Activated naive CD4-positive, alpha-beta T cell treated with anti-CD3 and anti-CD28 coated beads, Interleukin-2, amount 50 U/mL, for 24 hours (primary cell): ENCODE measurements around the gene TTC23.

Experiments used
- H3K27ac Mint-ChIP-seq: one replicate; pipeline ENCODE4 v1.8.0; 2021; ENCODE audit warnings: mild to moderate bottlenecking, mixed read lengths
- H3K27me3 Mint-ChIP-seq: one replicate; pipeline ENCODE4 v1.8.0; 2021; ENCODE audit warnings: mixed read lengths
- H3K36me3 Mint-ChIP-seq: one replicate; pipeline ENCODE4 v1.8.0; 2021; ENCODE audit warnings: mixed read lengths
- H3K4me1 Mint-ChIP-seq: one replicate; pipeline ENCODE4 v1.8.0; 2021; ENCODE audit warnings: mixed read lengths
- H3K4me3 Mint-ChIP-seq: one replicate; pipeline ENCODE4 v1.8.0; 2021; ENCODE audit warnings: mild to moderate bottlenecking, mixed read lengths
- H3K9me3 Mint-ChIP-seq: one replicate; pipeline ENCODE4 v1.8.0; 2021; ENCODE audit warnings: mixed read lengths

Gene TTC23, protein sequence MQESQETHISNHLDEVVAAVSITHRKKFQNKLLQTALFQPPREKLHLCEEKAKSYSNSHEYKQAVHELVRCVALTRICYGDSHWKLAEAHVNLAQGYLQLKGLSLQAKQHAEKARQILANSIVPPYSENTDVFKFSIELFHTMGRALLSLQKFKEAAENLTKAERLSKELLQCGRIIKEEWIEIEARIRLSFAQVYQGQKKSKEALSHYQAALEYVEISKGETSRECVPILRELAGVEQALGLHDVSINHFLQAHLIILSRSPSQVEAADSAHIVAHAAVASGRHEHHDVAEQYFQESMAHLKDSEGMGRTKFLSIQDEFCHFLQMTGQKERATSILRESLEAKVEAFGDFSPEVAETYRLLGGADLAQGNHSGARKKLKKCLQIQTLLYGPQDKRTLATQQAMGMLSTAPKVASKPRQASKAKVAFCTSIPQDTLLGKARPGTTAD

DNA sequence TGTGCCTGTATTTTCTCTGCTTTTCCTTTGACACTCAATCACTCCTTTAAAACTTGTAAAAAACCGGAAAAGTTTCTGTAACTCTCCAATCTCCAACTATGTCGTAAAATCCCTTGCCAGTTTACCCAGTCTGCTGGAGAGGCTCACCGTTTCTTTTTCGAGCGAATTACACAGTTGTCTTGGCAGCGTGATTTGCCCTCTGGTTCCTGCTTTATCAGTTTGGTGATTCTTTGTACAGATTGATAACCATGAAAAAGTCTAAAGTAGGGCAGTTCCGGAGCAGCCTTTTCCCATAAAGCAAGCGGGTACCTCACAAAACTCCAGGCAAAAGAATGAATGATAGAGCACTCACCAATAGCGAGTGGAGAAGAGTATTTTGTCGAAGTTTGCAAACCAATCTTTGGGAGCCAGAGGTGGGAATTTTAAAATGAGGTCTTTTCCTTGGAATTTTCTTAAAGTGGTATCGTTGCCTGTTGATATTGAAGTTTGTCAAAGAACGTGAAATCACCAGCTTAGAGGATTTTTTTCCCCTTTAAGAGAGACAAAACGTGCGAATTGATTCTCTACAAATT, at the start of gene TTC23:
Gene TTC23 (minus strand): TSS at position 312 of the 572 bp plus-strand sequence. CDS start 20,869 bp downstream, outside the sequence.
- H3K4me1 Mint-ChIP-seq = peaks cover 26% of the 10 kb centered on the region
- no peaks in the 10 kb centered on the region for H3K36me3 Mint-ChIP-seq
- H3K9me3 Mint-ChIP-seq = peaks cover 5% of the 10 kb centered on the region
- H3K27ac Mint-ChIP-seq = no peak within 1 kb of the TSS
- H3K27me3 Mint-ChIP-seq = no peaks in the 10 kb centered on the region
- peak within 1 kb of the TSS; percentile 93 for H3K4me3 Mint-ChIP-seq

- Mint-ChIP-seq H3K9me3 (peaks cover 9% of the 10 kb centered on the region), H3K27ac (no peak overlapping the region), H3K4me1 (no peaks in the 10 kb centered on the region), H3K27me3 (no peaks in the 10 kb centered on the region), H3K4me3 (no peak overlapping the region), H3K36me3 (peaks cover 24% of the 10 kb centered on the region)
Measured at GRCh38 chr15:99296386-99296785, 47.0 kb upstream of the TTC23 start.

DNA sequence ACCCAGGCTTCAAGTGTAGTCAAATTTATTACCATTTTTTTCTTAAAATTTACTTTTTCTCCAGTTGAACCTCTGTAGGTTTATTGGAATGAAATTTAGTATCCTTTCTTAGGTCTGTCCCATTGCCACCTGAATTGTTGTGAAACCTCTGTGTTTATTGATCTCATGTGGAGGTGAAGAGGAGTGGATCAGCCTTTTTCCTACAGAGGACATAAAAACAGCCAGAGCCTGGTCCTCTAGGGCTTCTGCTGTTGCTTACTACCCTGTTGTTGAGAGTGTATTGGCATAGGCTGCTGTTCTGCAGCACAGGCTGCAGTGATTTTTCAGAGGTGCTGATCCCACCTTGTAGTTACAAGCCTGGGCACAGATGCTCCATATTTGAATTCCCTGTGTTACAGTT, 46.5 kb upstream of the TTC23 start:
- Mint-ChIP-seq H3K4me1 (no peaks in the 10 kb centered on the region), H3K9me3 (peaks cover 9% of the 10 kb centered on the region), H3K27me3 (no peaks in the 10 kb centered on the region), H3K27ac (no peak overlapping the region), H3K4me3 (no peak overlapping the region), H3K36me3 (peaks cover 28% of the 10 kb centered on the region)

DNA sequence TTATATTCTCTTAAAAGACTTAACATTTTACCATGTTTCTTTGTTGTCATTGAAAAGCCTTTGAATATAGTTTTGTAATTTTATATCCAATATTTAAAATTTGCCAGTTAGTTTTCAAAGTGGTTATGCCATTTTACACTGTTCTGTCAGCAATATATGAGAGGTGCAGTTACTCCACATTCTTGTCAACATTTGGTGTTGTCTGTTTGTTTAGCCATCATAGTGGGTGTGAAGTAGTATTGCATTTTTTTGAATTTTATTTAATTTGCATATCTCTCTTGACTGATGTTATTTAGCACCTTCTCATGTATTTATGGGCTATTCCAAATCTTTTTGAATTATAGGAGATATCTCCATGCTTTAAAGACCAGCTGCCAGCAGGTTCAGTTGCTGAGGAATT, 42.3 kb upstream of the TTC23 start:
- Mint-ChIP-seq H3K9me3 (peaks cover 9% of the 10 kb centered on the region), H3K4me1 (no peaks in the 10 kb centered on the region), H3K27ac (no peak overlapping the region), H3K27me3 (no peaks in the 10 kb centered on the region), H3K4me3 (no peak overlapping the region), H3K36me3 (peaks cover 28% of the 10 kb centered on the region)

- Mint-ChIP-seq H3K4me3 (no peak overlapping the region), H3K4me1 (peaks cover 27% of the 10 kb centered on the region), H3K27me3 (no peaks in the 10 kb centered on the region)
Measured at GRCh38 chr15:99283717-99284116, 34.3 kb upstream of the TTC23 start.

GRCh38 chr15:99282586-99282985, 33.2 kb upstream of the TTC23 start:
- H3K27me3 Mint-ChIP-seq = no peaks in the 10 kb centered on the region
- peaks cover 12% of the 10 kb centered on the region for H3K36me3 Mint-ChIP-seq
- H3K9me3 Mint-ChIP-seq = no peaks in the 10 kb centered on the region
- H3K27ac Mint-ChIP-seq = no peak overlapping the region
- H3K4me1 Mint-ChIP-seq = peaks cover 30% of the 10 kb centered on the region
- H3K4me3 Mint-ChIP-seq = no peak overlapping the region

More at GRCh38 chr15:99283717-99284116, 34.3 kb upstream of the TTC23 start:
- Mint-ChIP-seq H3K36me3 (peaks cover 12% of the 10 kb centered on the region), H3K9me3 (no peaks in the 10 kb centered on the region), H3K27ac (no peak overlapping the region)

GRCh38 chr15:99282121-99282520, 32.7 kb upstream of the TTC23 start:
- Mint-ChIP-seq H3K4me1 (peaks cover 35% of the 10 kb centered on the region), H3K27ac (no peak overlapping the region), H3K36me3 (peaks cover 12% of the 10 kb centered on the region), H3K4me3 (no peak overlapping the region), H3K27me3 (no peaks in the 10 kb centered on the region), H3K9me3 (no peaks in the 10 kb centered on the region)

DNA sequence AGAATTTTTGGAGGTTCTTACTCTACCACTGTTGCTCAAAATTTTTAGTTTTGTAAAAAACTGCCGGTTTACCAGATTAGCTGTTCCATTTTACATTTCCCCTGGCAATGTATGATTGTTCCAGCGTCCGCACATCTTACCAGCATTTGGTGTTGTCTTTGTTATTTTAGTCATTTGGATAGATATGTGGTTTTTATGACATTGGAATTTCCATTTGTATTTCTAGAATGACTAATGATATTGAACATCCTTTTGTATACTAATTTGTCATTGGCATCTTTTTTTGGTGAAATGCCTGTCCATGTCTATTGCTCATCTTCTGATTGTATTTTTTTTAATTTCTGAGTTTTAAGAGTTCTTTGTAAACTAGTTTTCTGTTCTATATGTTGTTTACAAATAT, 30.4 kb upstream of the TTC23 start:
- Mint-ChIP-seq H3K27me3 (no peaks in the 10 kb centered on the region), H3K4me1 (peaks cover 37% of the 10 kb centered on the region), H3K27ac (peak overlapping the region; percentile 81)

GRCh38 chr15:99279290-99279689, 29.9 kb upstream of the TTC23 start:
- no peak overlapping the region for H3K4me3 Mint-ChIP-seq
- H3K27me3 Mint-ChIP-seq = no peaks in the 10 kb centered on the region
- peaks cover 37% of the 10 kb centered on the region for H3K4me1 Mint-ChIP-seq
- H3K9me3 Mint-ChIP-seq = no peaks in the 10 kb centered on the region
- H3K36me3 Mint-ChIP-seq = peaks cover 12% of the 10 kb centered on the region
- H3K27ac Mint-ChIP-seq = peak overlapping the region; percentile 81

More for the DNA sequence above, 30.4 kb upstream of the TTC23 start:
- Mint-ChIP-seq H3K4me3 (no peak overlapping the region), H3K9me3 (no peaks in the 10 kb centered on the region), H3K36me3 (peaks cover 12% of the 10 kb centered on the region)

DNA sequence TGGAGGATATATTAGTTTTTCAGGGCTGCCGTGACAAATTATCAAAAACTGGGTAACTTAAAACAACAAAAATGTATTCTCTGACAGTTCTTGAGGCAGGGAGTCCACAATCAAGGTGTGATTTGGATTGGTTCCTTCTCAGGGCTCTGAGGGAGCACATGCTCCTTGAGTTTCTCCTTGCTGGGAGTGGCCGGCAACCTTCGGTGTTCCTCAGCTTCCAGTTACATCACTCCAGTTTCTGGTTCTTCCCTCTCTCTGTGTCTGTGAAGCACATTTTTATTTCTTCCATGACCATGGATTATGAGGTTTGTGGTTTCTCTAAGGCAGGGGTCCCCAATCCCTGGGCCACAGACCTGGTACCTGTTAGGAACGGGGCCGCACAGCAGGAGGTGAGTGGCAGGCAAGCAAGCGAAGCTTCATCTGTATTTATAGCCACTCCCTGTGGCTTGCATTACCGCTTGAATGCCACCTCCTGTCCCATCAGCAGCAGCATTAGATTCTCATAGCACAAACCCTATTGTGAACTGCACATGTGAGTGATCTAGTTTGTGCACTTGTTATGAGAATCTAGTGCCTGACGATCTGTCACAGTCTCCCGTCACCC, 26.2 kb upstream of the TTC23 start:
- Mint-ChIP-seq H3K27me3 (no peaks in the 10 kb centered on the region), H3K4me1 (peaks cover 29% of the 10 kb centered on the region), H3K9me3 (no peaks in the 10 kb centered on the region), H3K4me3 (no peak overlapping the region), H3K36me3 (peaks cover 10% of the 10 kb centered on the region), H3K27ac (no peak overlapping the region)

DNA sequence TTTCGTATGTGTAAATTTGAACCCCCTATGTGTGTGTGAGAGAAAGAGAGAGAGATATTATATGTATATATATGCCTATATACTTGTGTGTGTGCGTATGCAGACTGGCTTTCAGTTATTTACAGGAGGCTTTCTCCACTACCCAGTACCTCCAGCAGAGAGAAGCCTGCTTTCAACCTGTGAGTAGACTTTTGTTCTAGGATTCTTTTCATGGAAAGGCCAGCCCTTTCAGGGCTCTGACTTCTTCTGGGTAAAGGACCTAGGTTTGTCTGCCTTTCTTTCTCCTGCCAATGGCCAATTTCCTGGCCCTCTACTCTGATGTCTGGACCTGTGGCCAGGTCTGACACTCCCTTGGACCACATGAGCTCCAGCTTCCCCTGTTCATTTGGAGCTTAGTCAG, 25.7 kb upstream of the TTC23 start:
- H3K4me1 Mint-ChIP-seq = peaks cover 23% of the 10 kb centered on the region
- no peaks in the 10 kb centered on the region for H3K9me3 Mint-ChIP-seq
- no peak overlapping the region for H3K4me3 Mint-ChIP-seq
- peaks cover 10% of the 10 kb centered on the region for H3K36me3 Mint-ChIP-seq
- no peak overlapping the region for H3K27ac Mint-ChIP-seq
- H3K27me3 Mint-ChIP-seq = no peaks in the 10 kb centered on the region

DNA sequence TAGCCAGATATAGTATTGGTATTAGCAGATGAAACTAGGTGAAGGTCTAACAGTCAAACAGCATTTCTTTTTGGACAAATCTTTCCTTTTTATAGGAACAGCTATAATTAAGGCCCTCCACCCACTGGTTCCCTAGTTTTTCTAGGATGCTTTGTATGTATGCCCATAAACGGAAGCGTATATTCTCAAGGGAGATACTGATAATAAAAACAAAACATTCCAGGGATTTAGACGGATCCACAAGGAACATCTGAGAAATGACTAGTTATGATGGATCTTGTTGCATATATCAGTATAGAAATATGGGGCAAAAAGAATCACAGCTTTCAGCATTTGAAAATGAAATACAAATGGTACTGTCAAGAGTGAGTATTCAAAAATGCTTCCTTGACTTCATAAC, 24.4 kb upstream of the TTC23 start:
- no peak overlapping the region for H3K27ac Mint-ChIP-seq
- peaks cover 11% of the 10 kb centered on the region for H3K4me1 Mint-ChIP-seq
- H3K9me3 Mint-ChIP-seq = no peaks in the 10 kb centered on the region
- no peak overlapping the region for H3K4me3 Mint-ChIP-seq
- no peaks in the 10 kb centered on the region for H3K27me3 Mint-ChIP-seq
- peaks cover 1% of the 10 kb centered on the region for H3K36me3 Mint-ChIP-seq

GRCh38 chr15:99268431-99268830, 19.1 kb upstream of the TTC23 start:
- Mint-ChIP-seq H3K36me3 (no peaks in the 10 kb centered on the region), H3K9me3 (no peaks in the 10 kb centered on the region), H3K4me1 (no peaks in the 10 kb centered on the region), H3K27me3 (no peaks in the 10 kb centered on the region), H3K27ac (no peak overlapping the region), H3K4me3 (no peak overlapping the region)

- no peaks in the 10 kb centered on the region for H3K9me3 Mint-ChIP-seq
- H3K27ac Mint-ChIP-seq = no peak overlapping the region
- H3K36me3 Mint-ChIP-seq = no peaks in the 10 kb centered on the region
- no peaks in the 10 kb centered on the region for H3K4me1 Mint-ChIP-seq
- H3K27me3 Mint-ChIP-seq = no peaks in the 10 kb centered on the region
- H3K4me3 Mint-ChIP-seq = no peak overlapping the region
Measured at GRCh38 chr15:99267957-99268356, 18.6 kb upstream of the TTC23 start.

GRCh38 chr15:99265541-99266070, 16.2 kb upstream of the TTC23 start:
- Mint-ChIP-seq H3K36me3 (peaks cover 2% of the 10 kb centered on the region), H3K27ac (no peak overlapping the region), H3K4me3 (no peak overlapping the region), H3K27me3 (no peaks in the 10 kb centered on the region), H3K4me1 (no peaks in the 10 kb centered on the region), H3K9me3 (no peaks in the 10 kb centered on the region)

DNA sequence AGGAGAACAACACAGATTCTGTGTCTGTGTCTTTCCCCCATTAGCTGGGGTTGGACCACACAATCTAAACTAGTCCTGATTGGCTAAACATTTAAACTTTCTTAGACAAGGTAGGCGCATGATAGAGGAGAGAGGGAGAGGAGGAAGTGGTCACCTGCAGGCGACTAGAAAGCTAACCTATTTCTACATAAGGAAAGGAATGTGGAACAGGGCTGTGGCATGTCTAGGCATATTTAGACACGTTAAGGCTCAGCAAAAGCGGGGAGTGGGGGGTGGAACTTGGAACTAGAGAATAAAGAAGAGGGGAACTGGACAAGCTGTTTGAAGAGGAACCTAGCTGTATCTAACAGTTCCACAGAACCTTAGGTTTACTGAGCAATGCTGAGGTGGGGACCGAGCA, 14.7 kb upstream of the TTC23 start:
- H3K27ac Mint-ChIP-seq = no peak overlapping the region
- no peak overlapping the region for H3K4me3 Mint-ChIP-seq
- no peaks in the 10 kb centered on the region for H3K4me1 Mint-ChIP-seq
- H3K9me3 Mint-ChIP-seq = no peaks in the 10 kb centered on the region
- peaks cover 4% of the 10 kb centered on the region for H3K36me3 Mint-ChIP-seq
- H3K27me3 Mint-ChIP-seq = no peaks in the 10 kb centered on the region
